ENCODE measurements around the gene ANTXRL.

DNA sequence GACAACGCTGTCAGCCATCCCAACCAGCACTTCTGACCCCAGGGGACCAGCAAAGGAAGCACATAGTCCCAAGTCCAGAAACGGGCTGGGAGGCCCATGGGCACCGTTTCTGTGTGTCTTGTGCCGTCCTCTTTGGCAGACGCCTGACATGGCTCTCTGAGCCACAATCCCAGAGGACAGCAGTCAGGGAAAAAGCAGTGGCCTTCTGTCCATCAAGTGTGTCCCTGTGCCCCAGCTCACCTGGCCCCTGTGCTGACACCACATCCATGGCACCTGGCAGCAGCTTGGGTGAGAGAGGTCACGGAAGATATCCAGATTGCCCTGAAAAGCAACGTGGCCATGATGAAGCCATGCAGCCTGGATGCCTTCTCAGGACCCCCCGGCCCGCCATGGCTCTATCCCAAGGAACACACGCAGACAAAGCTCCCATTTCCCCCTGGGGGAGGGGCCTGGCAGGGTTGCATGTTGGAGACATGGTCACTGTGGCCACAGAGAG is 38.1 kb upstream of the ANTXRL start:
- no peak for TF ChIP-seq CTCF (IDR thresholded peaks at IDR 0.05)
- no peak for TF ChIP-seq POLR2AphosphoS5 (IDR thresholded peaks at IDR 0.05)
- no peak for TF ChIP-seq EP300 (IDR thresholded peaks at IDR 0.05; ENCODE audit: low read depth)

All from transverse colon (tissue), 4 donors.